ENCODE results near the gene PTPN23. TPM values are rescaled to one million over a fixed set of nuclear protein-coding genes. Genes with fewer than 3 reads are reported as not detected.

PTPN23 gene
- total RNA-seq: 10 to 100 TPM; 49.3 to 73.6 (median 52.0) TPM
- total RNA-seq (2013): 15.3 TPM

- ATAC-seq (peak; percentile 74 to 87 (median 80)), DNase-seq (peak; percentile 99)
- Histone ChIP-seq H3K27ac (ENCODE audit: low read length) (peak within 1 kb of the TSS; percentile 89), H3K9me3 (ENCODE audit: control insufficient read depth, insufficient read depth, low read length) (no peaks in the 10 kb centered on the region), H3K4me1 (ENCODE audit: control insufficient read depth, insufficient read depth, low read length) (peaks cover 24% of the 10 kb centered on the region), H3K4me3 (ENCODE audit: low read length) (peak within 1 kb of the TSS; percentile 85), H3K27me3 (ENCODE audit: control insufficient read depth, insufficient read depth, low read length) (no peaks in the 10 kb centered on the region), H3K36me3 (ENCODE audit: control insufficient read depth, insufficient read depth, low read length) (no peaks in the 10 kb centered on the region)
- intact Hi-C loops (cut with micrococcal nuclease): loop anchor here (1.0 to 2.0 kb wide), 3 partner anchors 95 to 218 kb away; partner anchors contain the start of genes KIF9, KLHL18 and SCAP
- WGBS (ENCODE audit: insufficient coverage): under 1% methylated on average over 61 of the region's 61 CpGs
- Mint-ChIP-seq H3K4me3 (peak within 1 kb of the TSS; percentile 99), H3K36me3 (no peaks in the 10 kb centered on the region), H3K4me1 (peaks cover 40 to 49% of the 10 kb centered on the region in 2 donors), H3K9me3 (no peaks in the 10 kb centered on the region), H3K27ac (peak within 1 kb of the TSS; percentile 99 to 100), H3K27me3 (ENCODE audit: low read depth in 2 of 2) (no peaks in the 10 kb centered on the region)
- TF ChIP-seq CTCF (IDR thresholded peaks at IDR 0.05): no peak
Measured at GRCh38 chr3:47380601-47381316, at the start of gene PTPN23. TSS of gene PTPN23 (plus strand) at chr3:47381021. CDS start at chr3:47381097, 76 bp downstream.

GRCh38 chr3:47333907-47334306, 46.9 kb upstream of the PTPN23 start:
- no peaks in the 10 kb centered on the region for H3K27me3 Mint-ChIP-seq (ENCODE audit: low read depth in 2 of 2)
- no peak overlapping the region for H3K4me3 Mint-ChIP-seq
- H3K27me3 ChIP-seq (ENCODE audit: control insufficient read depth, insufficient read depth, low read length): no peaks in the 10 kb centered on the region
- no peak for TF ChIP-seq CTCF (IDR thresholded peaks at IDR 0.05)
- intact Hi-C loops (cut with micrococcal nuclease): no loop called here
- H3K27ac ChIP-seq (ENCODE audit: low read length): no peak overlapping the region
- ATAC-seq (no peak), DNase-seq (no peak)
- no peak overlapping the region for H3K4me3 ChIP-seq (ENCODE audit: low read length)
- no peaks in the 10 kb centered on the region for H3K4me1 ChIP-seq (ENCODE audit: control insufficient read depth, insufficient read depth, low read length)
- H3K9me3 Mint-ChIP-seq: no peaks in the 10 kb centered on the region
- peaks cover 79% of the 10 kb centered on the region for H3K36me3 ChIP-seq (ENCODE audit: control insufficient read depth, insufficient read depth, low read length)
- H3K9me3 ChIP-seq (ENCODE audit: control insufficient read depth, insufficient read depth, low read length): no peaks in the 10 kb centered on the region
- WGBS (ENCODE audit: insufficient coverage): 89% methylated on average over 3 of the region's 3 CpGs
- H3K27ac Mint-ChIP-seq: no peak overlapping the region
- peaks cover 51% of the 10 kb centered on the region for H3K36me3 Mint-ChIP-seq
- no peaks in the 10 kb centered on the region for H3K4me1 Mint-ChIP-seq

- no peak overlapping the region for H3K27ac Mint-ChIP-seq
- H3K4me1 ChIP-seq (ENCODE audit: control insufficient read depth, insufficient read depth, low read length): peaks cover 14% of the 10 kb centered on the region
- H3K4me1 Mint-ChIP-seq: peaks cover 15 to 21% of the 10 kb centered on the region in 2 donors
- H3K9me3 Mint-ChIP-seq: no peaks in the 10 kb centered on the region
- 100% methylated on average over 5 of the region's 5 CpGs for WGBS (ENCODE audit: insufficient coverage)
- no peaks in the 10 kb centered on the region for H3K27me3 Mint-ChIP-seq (ENCODE audit: low read depth in 2 of 2)
- no peak for DNase-seq
- H3K27me3 ChIP-seq (ENCODE audit: control insufficient read depth, insufficient read depth, low read length): no peaks in the 10 kb centered on the region
- intact Hi-C loops (cut with micrococcal nuclease): no loop called here
- H3K4me3 Mint-ChIP-seq: no peak overlapping the region
- no peak overlapping the region for H3K27ac ChIP-seq (ENCODE audit: low read length)
- H3K36me3 Mint-ChIP-seq: peaks cover 47% of the 10 kb centered on the region
- no peak for ATAC-seq
- H3K4me3 ChIP-seq (ENCODE audit: low read length): no peak overlapping the region
- peaks cover 71% of the 10 kb centered on the region for H3K36me3 ChIP-seq (ENCODE audit: control insufficient read depth, insufficient read depth, low read length)
- TF ChIP-seq CTCF (IDR thresholded peaks at IDR 0.05): no peak
- no peaks in the 10 kb centered on the region for H3K9me3 ChIP-seq (ENCODE audit: control insufficient read depth, insufficient read depth, low read length)
Measured at GRCh38 chr3:47337656-47338055, 43.2 kb upstream of the PTPN23 start.

Data from natural killer cell (primary cell).